SU-DHL-6 (cell line): ENCODE data around the gene LRP1B.

Experiments
- H2AFZ ChIP-seq: fragments of 200-600 bp; sonication (generic); 2 replicates; pipeline ENCODE4 v1.6.1; 2014; ENCODE audit warnings: low read depth, mild to moderate bottlenecking, moderate library complexity, mixed read lengths, antibody characterized with exemption, low read length; ENCODE audit not compliant: severe bottlenecking
- H3F3A ChIP-seq: fragments of 200-600 bp; shearing (Covaris generic); 2 replicates; pipeline ENCODE4 v1.6.0; 2016; ENCODE audit warnings: antibody characterized with exemption, mild to moderate bottlenecking; ENCODE audit not compliant: insufficient read depth
- H3K27ac ChIP-seq: fragments of 200-600 bp; sonication (generic); 2 replicates; pipeline ENCODE4 v1.5.1; 2016; ENCODE audit warnings: low read depth, mild to moderate bottlenecking, low read length, moderate library complexity, mixed read lengths
- H3K27me3 ChIP-seq: fragments of 200-600 bp; sonication (generic), shearing (Covaris generic); 2 replicates; pipeline ENCODE4 v1.6.0; 2014; ENCODE audit warnings: mild to moderate bottlenecking, low read length
- H3K36me3 ChIP-seq: fragments of 200-600 bp; sonication (generic); 2 replicates; pipeline ENCODE4 v1.6.1; 2014; ENCODE audit warnings: mild to moderate bottlenecking, low read length, mixed read lengths
- H3K4me2 ChIP-seq: fragments of 300-600, 200-600 bp; shearing (Covaris generic), sonication (generic); 2 replicates; pipeline ENCODE4 v1.6.0; 2014; ENCODE audit warnings: low read length, low read depth, mild to moderate bottlenecking; ENCODE audit not compliant: poor library complexity, severe bottlenecking
- H3K4me3 ChIP-seq: fragments of 200-600 bp; sonication (generic); 2 replicates; pipeline ENCODE4 v1.5.1; 2014; ENCODE audit warnings: antibody characterized with exemption, low read length, mild to moderate bottlenecking, mixed read lengths; ENCODE audit not compliant: insufficient read depth, poor library complexity, severe bottlenecking
- H3K79me2 ChIP-seq: fragments of 200-600 bp; sonication (generic); 2 replicates; pipeline ENCODE4 v1.6.1; 2014; ENCODE audit warnings: mild to moderate bottlenecking, low read length, moderate library complexity; ENCODE audit not compliant: insufficient read depth
- H3K9ac ChIP-seq: fragments of 200-600 bp; sonication (generic); 2 replicates; pipeline ENCODE4 v1.7.0; 2014; ENCODE audit warnings: mild to moderate bottlenecking, low read length
- H3K9me2 ChIP-seq: fragments of 200-600 bp; sonication (generic); replicated peaks from 2 replicates; pipeline ENCODE4 v1.6.1; 2014; ENCODE audit warnings: low read length; ENCODE audit not compliant: insufficient read depth
- H3K9me3 ChIP-seq: fragments of 200-600 bp; sonication (generic); 2 replicates; pipeline ENCODE4 v1.6.1; 2014; ENCODE audit warnings: low read length, mixed read lengths; ENCODE audit not compliant: insufficient read depth
- H4K20me1 ChIP-seq: fragments of 200-600 bp; sonication (generic); 2 replicates; pipeline ENCODE4 v1.6.1; 2014; ENCODE audit warnings: low read depth, mild to moderate bottlenecking, antibody characterized with exemption, low read length, moderate library complexity, mixed read lengths
- EZH2phosphoT487 ChIP-seq: fragments of 200-600 bp; sonication (generic), shearing (Covaris generic); conservative IDR thresholded peaks from 2 replicates; pipeline ENCODE4 v1.6.1; 2018; ENCODE audit warnings: mild to moderate bottlenecking, antibody characterized with exemption, low read length, moderate library complexity, mixed read lengths
- TF ChIP-seq, protein P1 (sequence below): fragments of 200-600 bp; sonication (generic); IDR thresholded peaks from one replicate; pipeline ENCODE4 v1.5.1; 2017; ENCODE audit warnings: antibody characterized with exemption, mild to moderate bottlenecking, low read length, moderate library complexity; ENCODE audit not compliant: insufficient read depth, poor library complexity, severe bottlenecking

The LRP1B gene

DNA sequence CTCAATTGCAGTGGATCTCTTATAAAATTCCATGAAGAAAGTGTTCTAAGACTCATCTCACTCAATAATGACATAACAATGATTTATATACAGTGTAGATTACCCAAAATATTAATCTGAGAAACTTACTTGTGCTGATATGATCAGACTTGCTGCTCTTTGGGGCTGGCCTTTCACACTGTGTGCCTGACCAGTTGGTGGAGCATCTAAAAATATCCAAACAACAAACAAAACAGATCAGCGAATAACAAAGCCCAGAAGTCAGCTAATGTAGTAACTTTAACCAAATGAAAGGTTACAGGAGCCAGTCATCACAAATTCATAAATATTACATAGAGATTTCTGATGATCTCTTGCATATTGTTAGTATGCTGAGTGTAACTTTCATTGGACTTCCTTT, 1883.9 kb downstream of the LRP1B start:
- no peaks in the 10 kb centered on the region for H4K20me1 ChIP-seq
- H3K9me3 ChIP-seq, result no peaks in the 10 kb centered on the region
- TF ChIP-seq EZH2phosphoT487, result no peak
- TF ChIP-seq, protein P1, sequence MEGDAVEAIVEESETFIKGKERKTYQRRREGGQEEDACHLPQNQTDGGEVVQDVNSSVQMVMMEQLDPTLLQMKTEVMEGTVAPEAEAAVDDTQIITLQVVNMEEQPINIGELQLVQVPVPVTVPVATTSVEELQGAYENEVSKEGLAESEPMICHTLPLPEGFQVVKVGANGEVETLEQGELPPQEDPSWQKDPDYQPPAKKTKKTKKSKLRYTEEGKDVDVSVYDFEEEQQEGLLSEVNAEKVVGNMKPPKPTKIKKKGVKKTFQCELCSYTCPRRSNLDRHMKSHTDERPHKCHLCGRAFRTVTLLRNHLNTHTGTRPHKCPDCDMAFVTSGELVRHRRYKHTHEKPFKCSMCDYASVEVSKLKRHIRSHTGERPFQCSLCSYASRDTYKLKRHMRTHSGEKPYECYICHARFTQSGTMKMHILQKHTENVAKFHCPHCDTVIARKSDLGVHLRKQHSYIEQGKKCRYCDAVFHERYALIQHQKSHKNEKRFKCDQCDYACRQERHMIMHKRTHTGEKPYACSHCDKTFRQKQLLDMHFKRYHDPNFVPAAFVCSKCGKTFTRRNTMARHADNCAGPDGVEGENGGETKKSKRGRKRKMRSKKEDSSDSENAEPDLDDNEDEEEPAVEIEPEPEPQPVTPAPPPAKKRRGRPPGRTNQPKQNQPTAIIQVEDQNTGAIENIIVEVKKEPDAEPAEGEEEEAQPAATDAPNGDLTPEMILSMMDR, result no peak
- no peaks in the 10 kb centered on the region for H3K27me3 ChIP-seq
- H2AFZ ChIP-seq, result no peak overlapping the region
- no peak overlapping the region for H3K9ac ChIP-seq
- no peak overlapping the region for H3K4me3 ChIP-seq
- H3K36me3 ChIP-seq, result no peaks in the 10 kb centered on the region
- no peak overlapping the region for H3K4me2 ChIP-seq
- no peaks in the 10 kb centered on the region for H3K79me2 ChIP-seq
- H3K27ac ChIP-seq, result no peak overlapping the region
- no peaks in the 10 kb centered on the region for H3F3A ChIP-seq
- no peaks in the 10 kb centered on the region for H3K9me2 ChIP-seq

DNA sequence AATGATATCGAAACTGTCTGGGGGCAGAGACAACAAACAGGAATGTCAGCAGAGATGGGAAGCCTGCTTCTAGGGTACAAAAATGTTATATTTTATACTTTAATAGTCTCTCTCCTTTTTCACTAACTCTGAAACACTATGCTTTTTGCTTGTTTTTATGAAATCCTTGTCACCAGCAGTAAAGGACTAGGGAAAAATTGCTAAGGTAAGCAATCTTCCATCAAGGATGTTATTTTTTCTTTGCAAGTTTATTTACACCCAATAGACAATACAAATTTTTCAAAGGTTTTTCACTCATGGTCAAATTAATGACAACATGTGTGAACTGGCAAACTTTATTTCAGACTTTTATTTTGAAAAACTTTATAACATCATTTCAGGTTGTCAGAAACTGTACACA, 1884.8 kb downstream of the LRP1B start:
- Histone ChIP-seq H3K4me2 (no peak overlapping the region), H3K27me3 (no peaks in the 10 kb centered on the region), H3K27ac (no peak overlapping the region), H3K79me2 (no peaks in the 10 kb centered on the region), H3K9ac (no peak overlapping the region), H3K36me3 (no peaks in the 10 kb centered on the region), H3K4me3 (no peak overlapping the region), H3K9me2 (no peaks in the 10 kb centered on the region), H2AFZ (no peak overlapping the region), H4K20me1 (no peaks in the 10 kb centered on the region), H3K9me3 (no peaks in the 10 kb centered on the region), H3F3A (no peaks in the 10 kb centered on the region)
- TF ChIP-seq, protein P1, result no peak
- TF ChIP-seq EZH2phosphoT487, result no peak

DNA sequence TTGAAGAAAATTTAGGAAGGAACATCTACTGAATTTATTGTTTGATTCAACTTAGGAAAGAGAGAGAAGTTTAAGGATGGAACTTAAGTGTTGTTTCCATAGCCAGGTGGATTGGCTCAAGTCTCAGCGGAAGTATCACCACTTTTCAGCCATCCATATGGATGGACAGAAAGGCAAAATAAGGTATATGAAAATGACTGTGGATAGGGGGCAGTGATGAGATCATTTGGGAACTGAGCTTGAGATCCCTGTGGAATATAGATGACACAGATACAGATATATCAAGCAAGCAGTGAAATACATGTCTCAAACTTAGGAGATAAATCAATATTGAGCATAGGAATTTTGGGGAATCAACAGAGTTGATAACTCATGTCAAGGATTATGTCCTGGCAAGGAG, 1887.9 kb downstream of the LRP1B start:
- no peaks in the 10 kb centered on the region for H3K9me3 ChIP-seq
- H4K20me1 ChIP-seq, result no peaks in the 10 kb centered on the region
- H3K79me2 ChIP-seq, result no peaks in the 10 kb centered on the region
- no peak overlapping the region for H3K4me2 ChIP-seq
- no peak for TF ChIP-seq EZH2phosphoT487
- TF ChIP-seq, protein P1, result no peak
- H3K9me2 ChIP-seq, result no peaks in the 10 kb centered on the region
- no peaks in the 10 kb centered on the region for H3F3A ChIP-seq
- H3K4me3 ChIP-seq, result no peak overlapping the region
- H2AFZ ChIP-seq, result no peak overlapping the region
- no peak overlapping the region for H3K27ac ChIP-seq
- H3K9ac ChIP-seq, result no peak overlapping the region
- H3K36me3 ChIP-seq, result no peaks in the 10 kb centered on the region
- no peaks in the 10 kb centered on the region for H3K27me3 ChIP-seq
